ENCODE data around the gene WDR36.

DNA sequence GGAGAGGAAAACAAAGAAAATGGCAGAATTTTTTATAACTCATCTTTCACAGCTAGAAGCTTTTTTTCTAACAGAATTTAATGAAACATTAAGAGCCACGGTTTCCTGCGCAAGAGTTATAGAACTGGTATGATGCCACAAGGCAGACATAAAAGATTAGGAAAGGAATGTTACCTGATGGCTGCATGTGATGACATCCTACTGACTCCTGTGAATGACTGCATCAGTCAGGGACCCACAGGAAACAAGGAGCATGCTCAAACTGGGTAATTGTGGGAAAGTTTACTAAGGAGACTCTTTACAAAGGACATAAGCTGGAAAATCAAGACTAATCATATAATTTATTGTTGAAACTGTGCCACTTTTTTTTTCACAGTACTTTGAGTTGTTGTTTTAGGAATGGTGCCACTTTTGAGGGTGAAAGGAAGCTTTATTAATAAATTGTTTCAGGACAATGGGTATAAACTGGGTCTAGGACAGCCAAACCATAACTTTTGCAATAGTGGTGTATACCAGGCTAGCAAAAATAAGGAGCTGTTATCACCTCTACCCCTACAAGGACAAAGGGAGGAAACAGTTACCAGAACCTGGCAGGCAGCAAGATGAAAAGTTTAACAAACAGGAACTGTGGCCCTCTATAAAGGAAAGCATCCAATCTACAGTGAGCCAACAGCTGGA is 25.7 kb upstream of the WDR36 start:
- TF ChIP-seq POLR2A (IDR thresholded peaks at IDR 0.05) = no peak
- TF ChIP-seq, protein P1, sequence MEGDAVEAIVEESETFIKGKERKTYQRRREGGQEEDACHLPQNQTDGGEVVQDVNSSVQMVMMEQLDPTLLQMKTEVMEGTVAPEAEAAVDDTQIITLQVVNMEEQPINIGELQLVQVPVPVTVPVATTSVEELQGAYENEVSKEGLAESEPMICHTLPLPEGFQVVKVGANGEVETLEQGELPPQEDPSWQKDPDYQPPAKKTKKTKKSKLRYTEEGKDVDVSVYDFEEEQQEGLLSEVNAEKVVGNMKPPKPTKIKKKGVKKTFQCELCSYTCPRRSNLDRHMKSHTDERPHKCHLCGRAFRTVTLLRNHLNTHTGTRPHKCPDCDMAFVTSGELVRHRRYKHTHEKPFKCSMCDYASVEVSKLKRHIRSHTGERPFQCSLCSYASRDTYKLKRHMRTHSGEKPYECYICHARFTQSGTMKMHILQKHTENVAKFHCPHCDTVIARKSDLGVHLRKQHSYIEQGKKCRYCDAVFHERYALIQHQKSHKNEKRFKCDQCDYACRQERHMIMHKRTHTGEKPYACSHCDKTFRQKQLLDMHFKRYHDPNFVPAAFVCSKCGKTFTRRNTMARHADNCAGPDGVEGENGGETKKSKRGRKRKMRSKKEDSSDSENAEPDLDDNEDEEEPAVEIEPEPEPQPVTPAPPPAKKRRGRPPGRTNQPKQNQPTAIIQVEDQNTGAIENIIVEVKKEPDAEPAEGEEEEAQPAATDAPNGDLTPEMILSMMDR (IDR thresholded peaks at IDR 0.05) = no peak
